ENCODE results near the gene NDUFS3.
"Not testable (repeated sequence)": the region's sequence is repeated elsewhere in the genome, so short reads cannot be mapped to it uniquely, and the experiment has no call there.

NDUFS3 gene

GRCh38 chr11:47578524-47579494 lies at the start of gene NDUFS3, which contains the start of gene KBTBD4:
NDUFS3 (plus strand) TSS chr11:47579074; CDS start chr11:47579092, 18 bp downstream.
KBTBD4 (minus strand) TSS chr11:47578970; CDS start chr11:47578951, 19 bp downstream.
- peak; percentile 89 for DNase-seq

GRCh38 chr11:47529951-47530350 lies 48.9 kb upstream of the NDUFS3 start:
- no peak for DNase-seq

- not testable (repeated sequence) for DNase-seq
Measured at GRCh38 chr11:47530721-47531120, 48.2 kb upstream of the NDUFS3 start.

GRCh38 chr11:47531666-47532065 lies 47.2 kb upstream of the NDUFS3 start:
- DNase-seq = no peak

GRCh38 chr11:47532597-47533213 lies 46.2 kb upstream of the NDUFS3 start:
- DNase-seq = no peak

GRCh38 chr11:47533690-47534151 lies 45.2 kb upstream of the NDUFS3 start:
- DNase-seq = no peak

- no peak for DNase-seq
Measured at GRCh38 chr11:47534704-47535251, 44.1 kb upstream of the NDUFS3 start.

GRCh38 chr11:47536915-47537314 lies 42.0 kb upstream of the NDUFS3 start:
- no peak for DNase-seq

- DNase-seq = no peak
Measured at GRCh38 chr11:47538741-47539565, 39.9 kb upstream of the NDUFS3 start.

- no peak for DNase-seq
Measured at GRCh38 chr11:47539681-47540039, 39.2 kb upstream of the NDUFS3 start.

GRCh38 chr11:47541070-47541469 lies 37.8 kb upstream of the NDUFS3 start:
- no peak for DNase-seq

GRCh38 chr11:47545298-47545697 lies 33.6 kb upstream of the NDUFS3 start:
- DNase-seq = no peak

GRCh38 chr11:47546274-47546673 lies 32.6 kb upstream of the NDUFS3 start:
- not testable (repeated sequence) for DNase-seq

GRCh38 chr11:47550288-47551047 lies 28.4 kb upstream of the NDUFS3 start:
- no peak for DNase-seq

- no peak for DNase-seq
Measured at GRCh38 chr11:47551086-47551485, 27.8 kb upstream of the NDUFS3 start.

- DNase-seq = no peak
Measured at GRCh38 chr11:47552056-47552565, 26.8 kb upstream of the NDUFS3 start.

- peak; percentile 93 for DNase-seq
Measured at GRCh38 chr11:47552566-47553405, 26.1 kb upstream of the NDUFS3 start, which contains the start of gene CELF1. CELF1 (minus strand) TSS chr11:47553132; CDS start chr11:47499523, 53,609 bp downstream.

GRCh38 chr11:47553406-47553743 lies 25.5 kb upstream of the NDUFS3 start:
- DNase-seq = no peak

GRCh38 chr11:47557004-47557403 lies 21.9 kb upstream of the NDUFS3 start:
- DNase-seq = not testable (repeated sequence)

GRCh38 chr11:47558695-47559094 lies 20.2 kb upstream of the NDUFS3 start:
- DNase-seq = no peak

GRCh38 chr11:47560426-47560825 lies 18.4 kb upstream of the NDUFS3 start:
- DNase-seq = no peak

Measured in activated naive CD4-positive, alpha-beta T cell treated with Interleukin-2 at 50 U/mL for 16 hours (primary cell).